Mesenchymal stem cell (in vitro differentiated cells and primary cell): ENCODE measurements around the gene PTGFRN.
A peak's percentile ranks its signal among the peaks of the same experiment; 100 is the strongest.
"Not testable (repeated sequence)": the region's sequence is repeated elsewhere in the genome, so short reads cannot be mapped to it uniquely, and the experiment has no call there.

Experiments
- DNase-seq: peaks from one replicate; pipeline ENCODE4 v3.0.0-alpha.2; 2013
- H2AFZ ChIP-seq: one replicate; pipeline ENCODE4 v1.6.1; 2013; ENCODE audit warnings: low read depth, mild to moderate bottlenecking, control low read depth, inconsistent platforms, low read length, moderate library complexity
- H2AK5ac ChIP-seq: 2 replicates; pipeline ENCODE4 v1.6.1; 2013; ENCODE audit warnings: low read length, moderate library complexity, mild to moderate bottlenecking, inconsistent platforms; ENCODE audit not compliant: severe bottlenecking
- H2BK120ac ChIP-seq: one replicate; pipeline ENCODE4 v1.6.1; 2013; ENCODE audit warnings: low read depth, mild to moderate bottlenecking, inconsistent platforms, low read length, moderate library complexity
- H2BK12ac ChIP-seq, 2 experiments: one replicate each; pipeline ENCODE4 v1.6.1; 2013; ENCODE audit warnings: inconsistent platforms in 2 of 2, low read length in 2 of 2, mild to moderate bottlenecking in 2 of 2, moderate library complexity in 2 of 2, control low read depth in 1 of 2
- H2BK15ac ChIP-seq: one replicate; pipeline ENCODE4 v1.6.1; 2013; ENCODE audit warnings: mild to moderate bottlenecking, low read depth, inconsistent platforms; ENCODE audit not compliant: poor library complexity, severe bottlenecking
- H2BK5ac ChIP-seq: 2 replicates; pipeline ENCODE4 v1.6.1; 2013; ENCODE audit warnings: low read depth, mild to moderate bottlenecking, low read length, control low read depth, inconsistent platforms; ENCODE audit not compliant: poor library complexity, severe bottlenecking
- H3K14ac ChIP-seq, 2 experiments: one replicate each; pipeline ENCODE4 v1.6.1; 2013; ENCODE audit warnings: inconsistent platforms in 2 of 2, low read length in 2 of 2, control low read depth in 1 of 2, mild to moderate bottlenecking in 1 of 2, moderate library complexity in 1 of 2
- H3K18ac ChIP-seq, 2 experiments: one replicate each; pipeline ENCODE4 v1.6.1; 2013; ENCODE audit warnings: inconsistent platforms in 2 of 2, low read length in 2 of 2, control low read depth in 1 of 2, low read depth in 1 of 2, mild to moderate bottlenecking in 1 of 2
- H3K23ac ChIP-seq, 2 experiments: one replicate each; pipeline ENCODE4 v1.6.1; 2013; ENCODE audit warnings: inconsistent platforms in 2 of 2, low read length in 2 of 2, mild to moderate bottlenecking in 2 of 2, moderate library complexity in 2 of 2, control low read depth in 1 of 2
- H3K27ac ChIP-seq: 2 replicates; pipeline ENCODE4 v1.5.1; 2013; ENCODE audit warnings: mild to moderate bottlenecking, moderate library complexity, low read length, control low read depth, inconsistent platforms; ENCODE audit not compliant: poor library complexity, severe bottlenecking
- H3K27me3 ChIP-seq, 2 experiments: 2 replicates each; pipeline versions ENCODE4 v1.6.1 to v1.7.0; 2013; ENCODE audit warnings: low read length in 2 of 2, mild to moderate bottlenecking in 2 of 2, moderate library complexity in 2 of 2, control low read depth in 1 of 2, inconsistent platforms in 1 of 2; ENCODE audit not compliant: control insufficient read depth in 1 of 2, insufficient read depth in 1 of 2
- H3K36me3 ChIP-seq, 2 experiments: 2 replicates each; pipeline versions ENCODE4 v1.6.1 to v1.7.0; 2013; ENCODE audit warnings: low read length in 2 of 2, control low read depth in 1 of 2, inconsistent platforms in 1 of 2, low read depth in 1 of 2, mild to moderate bottlenecking in 1 of 2; ENCODE audit not compliant: insufficient read depth in 2 of 2, control insufficient read depth in 1 of 2
- H3K4ac ChIP-seq, 2 experiments: one replicate each; pipeline ENCODE4 v1.6.1; 2013; ENCODE audit warnings: inconsistent platforms in 2 of 2, low read length in 2 of 2, mild to moderate bottlenecking in 2 of 2, moderate library complexity in 2 of 2, control low read depth in 1 of 2, low read depth in 1 of 2
- H3K4me1 ChIP-seq: 2 replicates; pipeline ENCODE4 v1.6.1; 2013; ENCODE audit warnings: low read depth, low read length, control low read depth; ENCODE audit not compliant: control insufficient read depth, insufficient read depth
- H3K4me2 ChIP-seq: 2 replicates; pipeline ENCODE4 v1.6.1; 2013; ENCODE audit warnings: low read length, mild to moderate bottlenecking, inconsistent platforms; ENCODE audit not compliant: poor library complexity, severe bottlenecking
- H3K4me3 ChIP-seq, 2 experiments: 2 replicates each; pipeline versions ENCODE4 v1.5.1 to v1.7.0; 2013; ENCODE audit warnings: low read length in 2 of 2, mild to moderate bottlenecking in 2 of 2, control low read depth in 1 of 2, low read depth in 1 of 2; ENCODE audit not compliant: insufficient read depth in 1 of 2
- H3K79me1 ChIP-seq: replicated peaks from 2 replicates; pipeline ENCODE4 v1.6.1; 2013; ENCODE audit warnings: mild to moderate bottlenecking, control low read depth, low read length, inconsistent platforms; ENCODE audit not compliant: poor library complexity, severe bottlenecking
- H3K9ac ChIP-seq: 2 replicates; pipeline ENCODE4 v1.7.0; 2013; ENCODE audit warnings: mild to moderate bottlenecking, low read length, moderate library complexity
- H3K9me3 ChIP-seq: 2 replicates; pipeline ENCODE4 v1.7.0; 2013; ENCODE audit warnings: mild to moderate bottlenecking, low read length; ENCODE audit not compliant: control insufficient read depth
- H4K8ac ChIP-seq: one replicate; pipeline ENCODE4 v1.6.1; 2013; ENCODE audit warnings: inconsistent platforms, mild to moderate bottlenecking, low read length, moderate library complexity
- H4K91ac ChIP-seq: one replicate; pipeline ENCODE4 v1.6.1; 2013; ENCODE audit warnings: mild to moderate bottlenecking, low read length, inconsistent platforms
- WGBS: methylation state at CpG from one replicate; pipeline ENCODE4 v1.1.7; 2013; ENCODE audit warnings: mixed read lengths; 5-methylcytosine and 5-hydroxymethylcytosine counted together

The PTGFRN gene

GRCh38 chr1:116875946-116876345, 33.8 kb upstream of the PTGFRN start:
- not testable (repeated sequence) for H2AFZ ChIP-seq, DNase-seq, H2BK12ac ChIP-seq, H3K4me2 ChIP-seq, H2BK120ac ChIP-seq, H3K9ac ChIP-seq, H3K27me3 ChIP-seq, H4K8ac ChIP-seq, H3K4ac ChIP-seq, H3K79me1 ChIP-seq, H2BK15ac ChIP-seq, H3K27ac ChIP-seq, H3K9me3 ChIP-seq, H3K4me3 ChIP-seq, H3K23ac ChIP-seq, H4K91ac ChIP-seq, H3K36me3 ChIP-seq, H3K18ac ChIP-seq, H2BK5ac ChIP-seq, H2AK5ac ChIP-seq, H3K14ac ChIP-seq
- WGBS: 97% methylated on average over 6 of the region's 6 CpGs
- H3K4me1 ChIP-seq: peaks cover 12% of the 10 kb centered on the region

- 61% methylated on average over 2 of the region's 2 CpGs for WGBS
- Histone ChIP-seq H3K27ac (peak overlapping the region; percentile 33), H3K9ac (peak overlapping the region; percentile 88), H3K27me3 (no peaks in the 10 kb centered on the region), H3K4me3 (peak overlapping the region in 1 of 2 experiments; percentile 72), H3K4ac (no peak overlapping the region), H2BK15ac (peak overlapping the region; percentile 57), H4K8ac (no peak overlapping the region), H3K14ac (no peak overlapping the region), H3K4me2 (no peak overlapping the region), H3K9me3 (no peaks in the 10 kb centered on the region), H3K18ac (no peak overlapping the region), H3K79me1 (no peaks in the 10 kb centered on the region), H4K91ac (no peak overlapping the region), H2AK5ac (peak overlapping the region; percentile 53), H2BK12ac (peak overlapping the region; percentile 37 to 71), H2BK5ac (no peak overlapping the region), H3K23ac (no peak overlapping the region), H2BK120ac (no peak overlapping the region), H3K4me1 (peaks cover 12% of the 10 kb centered on the region), H2AFZ (no peak overlapping the region), H3K36me3 (no peaks in the 10 kb centered on the region)
- peak; percentile 32 for DNase-seq
Observed at GRCh38 chr1:116877141-116877818, 32.4 kb upstream of the PTGFRN start.

GRCh38 chr1:116878804-116879477, 30.8 kb upstream of the PTGFRN start:
- Histone ChIP-seq H3K4me2 (peak overlapping the region; percentile 46), H3K4me3 (peak overlapping the region in 1 of 2 experiments; percentile 72), H3K9me3 (no peaks in the 10 kb centered on the region), H3K4me1 (peaks cover 12% of the 10 kb centered on the region), H2BK120ac (peak overlapping the region; percentile 56), H4K8ac (peak overlapping the region; percentile 57), H3K18ac (peak overlapping the region; percentile 83 to 98), H3K27me3 (no peaks in the 10 kb centered on the region), H2AFZ (peak overlapping the region; percentile 43), H2BK15ac (peak overlapping the region; percentile 8), H2BK12ac (peak overlapping the region; percentile 91 to 98), H2BK5ac (peak overlapping the region; percentile 69), H3K9ac (peak overlapping the region; percentile 88), H3K36me3 (no peaks in the 10 kb centered on the region), H4K91ac (peak overlapping the region; percentile 99), H2AK5ac (peak overlapping the region; percentile 99), H3K79me1 (no peaks in the 10 kb centered on the region), H3K14ac (peak overlapping the region in 1 of 2 experiments; percentile 46), H3K4ac (peak overlapping the region; percentile 57 to 69), H3K27ac (peak overlapping the region; percentile 84), H3K23ac (no peak overlapping the region)
- peak; percentile 45 for DNase-seq
- 25% methylated on average over 7 of the region's 10 CpGs for WGBS

GRCh38 chr1:116879478-116880133, 30.1 kb upstream of the PTGFRN start:
- H3K36me3 ChIP-seq: no peaks in the 10 kb centered on the region
- H2BK5ac ChIP-seq: peak overlapping the region; percentile 63
- H2BK120ac ChIP-seq: peak overlapping the region; percentile 56
- H3K27me3 ChIP-seq: no peaks in the 10 kb centered on the region
- no peak overlapping the region for H2AFZ ChIP-seq
- peak overlapping the region; percentile 84 for H3K27ac ChIP-seq
- no peaks in the 10 kb centered on the region for H3K9me3 ChIP-seq
- WGBS: 94% methylated on average over 10 of the region's 10 CpGs
- no peak overlapping the region for H3K4me2 ChIP-seq
- no peaks in the 10 kb centered on the region for H3K79me1 ChIP-seq
- peak overlapping the region; percentile 57 for H4K8ac ChIP-seq
- H3K14ac ChIP-seq: peak overlapping the region in 1 of 2 experiments; percentile 22
- H3K4me3 ChIP-seq: peak overlapping the region in 1 of 2 experiments; percentile 72
- peak overlapping the region; percentile 99 for H2AK5ac ChIP-seq
- H3K23ac ChIP-seq: peak overlapping the region in 1 of 2 experiments; percentile 36
- H3K4ac ChIP-seq: peak overlapping the region; percentile 57 to 69
- peak overlapping the region; percentile 91 to 98 for H2BK12ac ChIP-seq
- H2BK15ac ChIP-seq: peak overlapping the region; percentile 60
- H4K91ac ChIP-seq: peak overlapping the region; percentile 99
- DNase-seq: no peak
- peak overlapping the region; percentile 83 to 98 for H3K18ac ChIP-seq
- H3K9ac ChIP-seq: peak overlapping the region; percentile 88
- H3K4me1 ChIP-seq: peaks cover 12% of the 10 kb centered on the region
